A673 (cell line): Measurements from ENCODE around the gene SPATA46. TPM values are rescaled to one million over a fixed set of nuclear protein-coding genes. Genes with fewer than 3 reads are reported as not detected.

Experiments
- BruUV-seq: library from RNA; stranded (reverse); fragments of 400-500 nt; replicated peaks from 2 replicates; lab custom pipeline; 2021; lab: Mats Ljungman, UMichigan
- CTCF ChIA-PET: fragments of 300-600 bp; sonication (Branson Sonifier 250); formaldehyde crosslinking; loops from one replicate; lab custom pipeline; 2022; ENCODE audit warnings: antibody characterized with exemption; lab: Charles Lee
- POLR2A ChIA-PET: fragments of 300-600 bp; sonication (Branson Sonifier 250); formaldehyde crosslinking; loops from one replicate; lab custom pipeline; 2022; ENCODE audit warnings: antibody characterized with exemption; ENCODE audit not compliant: low non-redundant PET; lab: Charles Lee
- DNase-seq: peaks from one replicate; pipeline ENCODE4 v3.0.0-alpha.2; 2015; ENCODE audit warnings: low spot score
- H3K27ac ChIP-seq: fragments of 200-600 bp; sonication (generic); 2 replicates; pipeline ENCODE4 v1.5.1; 2016; ENCODE audit warnings: mixed run types, low read depth, mild to moderate bottlenecking, mixed read lengths, antibody characterized with exemption, low read length; ENCODE audit not compliant: poor library complexity, severe bottlenecking
- H3K27me3 ChIP-seq: fragments of 200-600 bp; sonication (generic); replicated peaks from 2 replicates; pipeline ENCODE4 v1.6.1; 2017; ENCODE audit warnings: mixed run types, low read depth, mild to moderate bottlenecking, mixed read lengths, antibody characterized with exemption, low read length; ENCODE audit not compliant: insufficient read depth, poor library complexity
- H3K36me3 ChIP-seq: fragments of 200-600 bp; sonication (generic); 2 replicates; pipeline ENCODE4 v1.6.1; 2016; ENCODE audit warnings: mixed run types, mild to moderate bottlenecking, mixed read lengths, antibody characterized with exemption, low read length; ENCODE audit not compliant: insufficient read depth, poor library complexity, severe bottlenecking
- H3K4me1 ChIP-seq: fragments of 200-600 bp; sonication (generic); 2 replicates; pipeline ENCODE4 v1.6.1; 2017; ENCODE audit warnings: mixed run types, mild to moderate bottlenecking, mixed read lengths, antibody characterized with exemption, low read length; ENCODE audit not compliant: insufficient read depth, poor library complexity, severe bottlenecking
- H3K4me3 ChIP-seq: fragments of 200-600 bp; sonication (generic); 2 replicates; pipeline ENCODE4 v1.5.1; 2016; ENCODE audit warnings: low read depth, mixed run types, mild to moderate bottlenecking, mixed read lengths, low read length; ENCODE audit not compliant: poor library complexity, severe bottlenecking
- H3K9me3 ChIP-seq: fragments of 200-600 bp; sonication (generic); 2 replicates; pipeline ENCODE4 v1.6.1; 2016; ENCODE audit warnings: mixed run types, low read depth, mild to moderate bottlenecking, mixed read lengths, antibody characterized with exemption, low read length; ENCODE audit not compliant: poor library complexity, severe bottlenecking
- CTCF ChIP-seq: fragments of 300-800, 200-600 bp; sonication (generic); conservative IDR thresholded peaks from 2 replicates; pipeline ENCODE4 v1.5.1; 2017; ENCODE audit warnings: low read depth, mild to moderate bottlenecking, antibody characterized with exemption, low read length, moderate library complexity, mixed read lengths
- EZH2 ChIP-seq: fragments of 200-600 bp; sonication (generic); IDR thresholded peaks from 2 replicates; pipeline ENCODE4 v1.6.1; 2017; ENCODE audit warnings: borderline replicate concordance, low read depth, mild to moderate bottlenecking, mixed read lengths, antibody characterized with exemption, low read length; ENCODE audit not compliant: poor library complexity, severe bottlenecking
- intact Hi-C: fragments of 100-400 bp; cut with micrococcal nuclease; formaldehyde crosslinking; loops from one replicate; pipeline ENCODE4 v1.10.0; 2022; ENCODE audit not compliant: unreplicated experiment
- total RNA-seq: library from RNA; stranded (reverse); gene quantifications from 2 replicates; pipeline ENCODE4 v1.2.3, GENCODE V29; 2021

SPATA46 gene
- total RNA-seq, 1 experiment from 2014 or later: not detected

- no peaks in the 10 kb centered on the region for H3K36me3 ChIP-seq
- TF ChIP-seq EZH2 (no peak), CTCF (peak; percentile 86)
- intact Hi-C loops: loop anchor here (1.0 to 10.0 kb wide), 8 partner anchors 103 to 1195 kb away; no protein-coding TSS in a partner anchor
- H3K4me1 ChIP-seq: peaks cover 63% of the 10 kb centered on the region
- peak overlapping the region; percentile 4 for H3K4me3 ChIP-seq
- H3K27me3 ChIP-seq: no peaks in the 10 kb centered on the region
- BruUV-seq: no TSS peak
- peak overlapping the region; percentile 99 for H3K27ac ChIP-seq
- peak; percentile 99 for DNase-seq
- POLR2A ChIA-PET: interaction anchor here (0.9 kb wide), 1 partner anchor 83 kb away, joined by 3 read pairs; no protein-coding TSS in a partner anchor
- H3K9me3 ChIP-seq: no peaks in the 10 kb centered on the region
- CTCF ChIA-PET: interaction anchor here (0.6 to 2.8 kb wide), 8 partner anchors 34 to 355 kb away, joined by 3 to 17 read pairs (median 6); no protein-coding TSS in a partner anchor
Observed at GRCh38 chr1:162391790-162392563, 15.3 kb upstream of the SPATA46 start.

GRCh38 chr1:162390396-162391185 lies 13.9 kb upstream of the SPATA46 start:
- Histone ChIP-seq H3K9me3 (no peaks in the 10 kb centered on the region), H3K4me1 (peaks cover 63% of the 10 kb centered on the region), H3K27ac (peak overlapping the region; percentile 99), H3K27me3 (no peaks in the 10 kb centered on the region), H3K36me3 (no peaks in the 10 kb centered on the region), H3K4me3 (no peak overlapping the region)
- intact Hi-C loops: loop anchor here (5.0 to 10.0 kb wide), 5 partner anchors 223 to 1197 kb away; no protein-coding TSS in a partner anchor
- TF ChIP-seq CTCF: no peak
- TF ChIP-seq EZH2: no peak
- BruUV-seq: no TSS peak
- DNase-seq: peak; percentile 77
- CTCF ChIA-PET: interaction anchor here (1.7 to 2.8 kb wide), 3 partner anchors 33 to 334 kb away, joined by 9 to 17 read pairs (median 12); no protein-coding TSS in a partner anchor
- POLR2A ChIA-PET: interaction anchor here (1.0 kb wide), 1 partner anchor 95 kb away, joined by 5 read pairs; no protein-coding TSS in a partner anchor

GRCh38 chr1:162389971-162390370 lies 13.3 kb upstream of the SPATA46 start:
- intact Hi-C loops: loop anchor here (5.0 to 10.0 kb wide), 5 partner anchors 223 to 1197 kb away; no protein-coding TSS in a partner anchor
- ChIA-PET POLR2A (no interaction called here), CTCF (interaction anchor here (2.6 to 2.8 kb wide), 2 partner anchors 32 to 334 kb away, joined by 12 to 17 read pairs; no protein-coding TSS in a partner anchor)
- peaks cover 64% of the 10 kb centered on the region for H3K4me1 ChIP-seq
- no peaks in the 10 kb centered on the region for H3K27me3 ChIP-seq
- no TSS peak for BruUV-seq
- no peaks in the 10 kb centered on the region for H3K9me3 ChIP-seq
- no peak for DNase-seq
- peaks cover under 1% of the 10 kb centered on the region for H3K36me3 ChIP-seq
- TF ChIP-seq CTCF (no peak), EZH2 (no peak)
- H3K4me3 ChIP-seq: no peak overlapping the region
- peak overlapping the region; percentile 99 for H3K27ac ChIP-seq
